Measurements from ENCODE around the gene TEX38. TPM values are rescaled to one million over a fixed set of nuclear protein-coding genes. Genes with fewer than 3 reads are reported as not detected.

Gene TEX38
- total and polyA plus RNA-seq, 2 experiments from 2014 or later, result 0.34 TPM; not detected in 1

DNA sequence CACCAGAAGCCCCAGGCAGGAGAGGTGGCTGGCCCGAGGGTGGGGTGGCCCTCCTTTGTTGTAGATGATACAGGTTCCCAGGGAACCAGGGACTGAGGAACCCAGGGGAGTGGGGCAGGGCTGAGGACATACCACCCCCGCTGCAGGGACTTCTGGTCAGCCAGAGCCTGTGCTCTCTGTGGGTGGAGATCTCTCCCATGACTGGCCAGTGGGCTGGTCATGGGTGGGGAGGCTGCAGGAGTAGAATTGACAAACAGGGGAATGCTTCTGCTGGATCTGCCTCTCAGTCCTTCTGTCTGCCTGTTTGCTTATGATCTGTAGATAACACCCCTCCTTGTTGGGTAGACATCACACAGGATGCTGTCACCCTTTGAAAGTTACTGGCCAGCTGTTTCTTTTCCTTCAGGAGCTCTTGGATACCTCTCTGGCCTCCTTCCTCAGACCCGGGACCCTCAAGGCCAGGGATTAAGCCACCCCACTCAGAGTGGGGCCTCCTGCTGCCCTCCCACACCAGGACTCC lies 50.1 kb downstream of the TEX38 start:
- Histone ChIP-seq H3K36me3 (ENCODE audit: low read depth) (no peaks in the 10 kb centered on the region), H3K4me2 (ENCODE audit: unreplicated experiment) (no peak overlapping the region), H3F3A (ENCODE audit: insufficient read depth) (no peaks in the 10 kb centered on the region), H3K4me3 (no peak overlapping the region), H3K27ac (no peak overlapping the region), H3K79me2 (ENCODE audit: insufficient read depth) (peaks cover 21% of the 10 kb centered on the region), H3K9me2 (ENCODE audit: insufficient read depth) (no peaks in the 10 kb centered on the region), H4K20me1 (ENCODE audit: insufficient read depth) (no peaks in the 10 kb centered on the region), H2AFZ (no peak overlapping the region), H3K9me3 (ENCODE audit: low read depth) (no peaks in the 10 kb centered on the region), H3K9ac (no peak overlapping the region), H3K4me1 (ENCODE audit: insufficient read depth) (peaks cover 13% of the 10 kb centered on the region), H3K27me3 (replicated peaks; ENCODE audit: insufficient read depth) (no peaks in the 10 kb centered on the region)
- WGBS, 2 experiments (ENCODE audit: low coverage in 1 of 2, low lambda C conversion rate in 2 of 2, missing lambda C conversion rate in 2 of 2), result 11 to 24% methylated on average over 2 to 3 of the region's 3 CpGs
- TF ChIP-seq EZH2 (IDR thresholded peaks at IDR 0.05; ENCODE audit: insufficient read depth, poor library complexity, severe bottlenecking) (no peak), EZH2phosphoT487 (IDR thresholded peaks at IDR 0.05; ENCODE audit: insufficient read depth, low read depth) (no peak)
- no peak for DNase-seq
- in situ Hi-C loops (cut with MboI), result no loop called here

Other genes starting within 250 kb of the TEX38 start
- gene DMBX1, start 182.0 kb upstream of the TEX38 start, total RNA-seq (2014; rRNA removed; shearing (Covaris generic)), result not detected in 2 replicates
- gene DMBX1, start 182.0 kb upstream of the TEX38 start, polyA plus RNA-seq (2016; fragmentation: Nextera tagmentation; extraction: Ambion mirVana), result not detected in 2 replicates
- gene KNCN, start 120.2 kb upstream of the TEX38 start, total RNA-seq (2014; rRNA removed; shearing (Covaris generic)), result not detected in 2 replicates
- gene KNCN, start 120.2 kb upstream of the TEX38 start, polyA plus RNA-seq (2016; fragmentation: Nextera tagmentation; extraction: Ambion mirVana), result not detected in 2 replicates
- gene MKNK1, start 67.6 kb upstream of the TEX38 start, total RNA-seq (2014; rRNA removed; shearing (Covaris generic)), result 8.9 and 15.5 TPM in 2 replicates
- 10.0 and 16.1 TPM in 2 replicates for gene MKNK1, start 67.6 kb upstream of the TEX38 start, polyA plus RNA-seq (2016; fragmentation: Nextera tagmentation; extraction: Ambion mirVana)
- gene MOB3C, start 55.0 kb upstream of the TEX38 start, total RNA-seq (2014; rRNA removed; shearing (Covaris generic)), result 5.9 and 7.0 TPM in 2 replicates
- gene MOB3C, start 55.0 kb upstream of the TEX38 start, polyA plus RNA-seq (2016; fragmentation: Nextera tagmentation; extraction: Ambion mirVana), result 4.7 and 6.1 TPM in 2 replicates
- gene ATPAF1, start 3.5 kb upstream of the TEX38 start, total RNA-seq (2014; rRNA removed; shearing (Covaris generic)), result 61.3 and 66.3 TPM in 2 replicates
- 43.3 and 46.3 TPM in 2 replicates for gene ATPAF1, start 3.5 kb upstream of the TEX38 start, polyA plus RNA-seq (2016; fragmentation: Nextera tagmentation; extraction: Ambion mirVana)
- gene EFCAB14, start 47.3 kb downstream of the TEX38 start, total RNA-seq (2014; rRNA removed; shearing (Covaris generic)), result 51.6 and 58.0 TPM in 2 replicates
- gene EFCAB14, start 47.3 kb downstream of the TEX38 start, polyA plus RNA-seq (2016; fragmentation: Nextera tagmentation; extraction: Ambion mirVana), result 40.1 and 42.6 TPM in 2 replicates
- gene CYP4B1, start 127.2 kb downstream of the TEX38 start, total RNA-seq (2014; rRNA removed; shearing (Covaris generic)), result not detected in 2 replicates
- gene CYP4B1, start 127.2 kb downstream of the TEX38 start, polyA plus RNA-seq (2016; fragmentation: Nextera tagmentation; extraction: Ambion mirVana), result not detected in 2 replicates